ENCODE results near the gene SLC29A1. TPM values are rescaled to one million over a fixed set of nuclear protein-coding genes. Genes with fewer than 3 reads are reported as not detected.

Gene SLC29A1
- total RNA-seq, 2 experiments from 2014 or later, result 47.6 to 50.0 TPM

DNA sequence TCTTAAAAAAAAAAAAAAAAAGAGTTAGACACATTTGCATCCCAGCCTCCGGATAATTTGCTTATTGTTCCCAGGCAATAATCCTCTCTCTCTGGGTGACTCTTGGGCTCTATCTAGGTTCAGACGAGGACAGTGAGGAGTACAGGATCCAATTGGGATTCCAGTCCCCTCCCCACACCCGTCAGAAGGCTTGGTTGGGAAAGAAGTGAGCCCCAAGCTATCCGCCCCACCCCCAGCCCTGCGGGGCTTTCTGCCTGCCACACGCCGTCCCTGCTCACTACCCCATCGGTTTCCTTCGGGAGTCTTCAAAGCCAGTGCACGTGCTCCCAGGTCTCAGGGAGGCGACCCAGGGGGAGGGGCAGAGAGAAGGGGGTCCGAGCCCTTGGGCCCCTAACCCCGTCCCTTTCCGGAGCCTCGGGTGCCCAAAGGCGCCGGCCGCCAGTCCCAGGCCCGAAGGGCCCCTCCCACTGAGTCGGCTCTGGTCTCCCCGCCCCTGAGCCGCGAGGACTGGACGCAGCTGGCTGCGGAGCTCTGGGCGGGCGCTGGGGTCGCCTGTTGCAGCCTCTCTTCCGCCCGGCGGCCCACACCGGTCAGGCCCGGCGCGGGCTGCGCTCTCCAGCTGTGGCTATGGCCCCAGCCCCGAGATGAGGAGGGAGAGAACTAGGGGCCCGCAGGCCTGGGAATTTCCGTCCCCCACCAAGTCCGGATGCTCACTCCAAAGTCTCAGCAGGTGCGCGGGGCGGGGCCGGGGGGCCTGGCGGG is 4.2 kb upstream of the SLC29A1 start:
- Mint-ChIP-seq H3K27ac (no peak overlapping the region), H3K4me1 (ENCODE audit: low read depth) (peaks cover 23% of the 10 kb centered on the region), H3K9me3 (no peaks in the 10 kb centered on the region), H3K4me3 (no peak overlapping the region), H3K36me3 (no peaks in the 10 kb centered on the region), H3K27me3 (peaks cover 9% of the 10 kb centered on the region)
- ChIA-PET CTCF (interaction anchor here (0.8 kb wide), 1 partner anchor 15 kb away, joined by 4 read pairs; no protein-coding TSS in a partner anchor), POLR2A (interaction anchor here (0.9 kb wide), 1 partner anchor 47 kb away, joined by 3 read pairs; no protein-coding TSS in a partner anchor)
- DNase-seq, result peak; percentile 46
- intact Hi-C loops (cut with micrococcal nuclease), result no loop called here

DNA sequence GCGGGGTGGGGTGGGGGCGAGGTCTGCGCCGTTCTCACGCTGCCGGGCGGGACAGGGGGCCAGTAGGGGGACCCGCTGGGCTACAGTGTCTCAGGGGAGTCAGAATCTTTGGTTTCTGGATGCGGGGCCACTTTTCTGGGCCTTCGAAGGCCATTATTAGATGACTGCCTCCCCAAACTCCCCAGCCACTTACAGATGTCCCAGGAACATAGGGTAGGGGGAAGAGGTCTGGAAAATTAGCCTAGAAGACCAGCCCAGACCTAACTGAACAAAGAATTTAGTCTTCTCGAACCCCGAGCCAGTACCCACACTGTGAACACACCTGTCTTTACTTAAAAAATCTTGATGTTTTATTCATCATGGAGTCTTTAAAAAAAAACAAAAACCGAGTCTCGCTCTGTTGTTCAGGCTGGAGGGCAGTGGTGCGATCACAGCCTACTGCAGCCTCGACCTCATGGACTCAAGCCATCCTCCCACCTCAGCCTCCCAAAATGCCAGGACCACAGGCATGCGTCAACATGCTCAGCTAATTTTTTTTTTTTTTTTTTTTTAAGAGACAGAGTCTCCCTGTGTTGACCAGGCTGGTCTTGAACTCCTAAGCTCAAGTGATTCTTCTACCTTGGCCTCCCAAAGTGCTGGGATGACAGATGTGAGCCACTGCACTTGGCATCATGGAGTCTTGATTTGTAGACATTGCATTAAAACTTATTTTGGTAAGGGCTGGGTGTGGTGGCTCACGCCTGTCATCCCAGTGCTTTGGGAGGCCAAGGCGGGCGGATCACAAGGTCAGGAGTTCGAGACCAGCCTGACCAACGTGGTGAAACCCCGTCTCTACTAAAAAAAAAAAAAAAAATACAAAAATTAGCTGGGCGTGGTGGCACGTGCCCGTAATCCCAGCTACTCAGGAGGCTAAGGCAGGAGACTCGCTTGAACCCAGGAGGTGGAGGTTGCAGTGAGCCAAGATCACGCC is 3.3 kb upstream of the SLC29A1 start:
- H3K4me1 Mint-ChIP-seq (ENCODE audit: low read depth), result peaks cover 31% of the 10 kb centered on the region
- no peak overlapping the region for H3K27ac Mint-ChIP-seq
- peaks cover 4% of the 10 kb centered on the region for H3K36me3 Mint-ChIP-seq
- no peak for DNase-seq
- peaks cover 9% of the 10 kb centered on the region for H3K27me3 Mint-ChIP-seq
- ChIA-PET CTCF (interaction anchor here (0.6 to 1.0 kb wide), 3 partner anchors 15 to 209 kb away, joined by 3 to 4 read pairs (median 3); no protein-coding TSS in a partner anchor), POLR2A (interaction anchor here (0.6 to 0.9 kb wide), 2 partner anchors 47 to 291 kb away, joined by 3 read pairs; no protein-coding TSS in a partner anchor)
- H3K9me3 Mint-ChIP-seq, result no peaks in the 10 kb centered on the region
- intact Hi-C loops (cut with micrococcal nuclease), result loop anchor here (5.0 kb wide), 2 partner anchors 48 to 93 kb away; partner anchors contain the start of genes MRPL14 and TMEM63B
- peak overlapping the region; percentile 12 for H3K4me3 Mint-ChIP-seq

DNA sequence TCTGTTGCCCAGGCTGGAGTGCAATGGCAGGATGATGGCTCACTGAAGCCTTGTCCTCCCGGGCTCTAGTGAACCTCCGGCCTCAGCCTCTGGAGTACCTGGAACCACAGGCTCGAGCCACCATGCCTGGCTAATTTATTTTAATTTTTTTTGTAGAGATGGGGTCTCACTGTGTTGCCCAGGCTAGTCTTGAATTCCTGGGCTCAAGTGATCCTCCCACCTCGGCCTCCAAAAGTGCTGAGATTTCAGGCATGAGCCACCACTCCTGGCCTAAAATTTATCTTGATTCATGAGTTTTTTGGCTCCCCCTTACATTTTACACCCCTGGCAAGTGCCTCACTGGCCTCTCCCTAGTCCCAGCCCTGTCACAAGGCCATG is 2.5 kb upstream of the SLC29A1 start:
- Mint-ChIP-seq H3K27me3 (peaks cover 9% of the 10 kb centered on the region), H3K36me3 (peaks cover 4% of the 10 kb centered on the region), H3K27ac (no peak overlapping the region), H3K4me3 (no peak overlapping the region), H3K4me1 (ENCODE audit: low read depth) (peaks cover 34% of the 10 kb centered on the region), H3K9me3 (no peaks in the 10 kb centered on the region)
- no peak for DNase-seq
- POLR2A ChIA-PET, result interaction anchor here (1.2 to 5.1 kb wide), 2 partner anchors 26 to 36 kb away, joined by 4 to 93 read pairs; partner anchors contain the start of genes HSP90AB1 and SLC35B2
- intact Hi-C loops (cut with micrococcal nuclease), result loop anchor here (1.0 to 5.0 kb wide), 4 partner anchors 32 to 94 kb away; partner anchors contain the start of genes MRPL14, SLC35B2 and TMEM63B
- CTCF ChIA-PET, result interaction anchor here (0.7 to 2.0 kb wide), 11 partner anchors 9 to 117 kb away, joined by 3 to 13 read pairs (median 4); partner anchors contain the start of genes HSP90AB1 and SLC35B2

DNA sequence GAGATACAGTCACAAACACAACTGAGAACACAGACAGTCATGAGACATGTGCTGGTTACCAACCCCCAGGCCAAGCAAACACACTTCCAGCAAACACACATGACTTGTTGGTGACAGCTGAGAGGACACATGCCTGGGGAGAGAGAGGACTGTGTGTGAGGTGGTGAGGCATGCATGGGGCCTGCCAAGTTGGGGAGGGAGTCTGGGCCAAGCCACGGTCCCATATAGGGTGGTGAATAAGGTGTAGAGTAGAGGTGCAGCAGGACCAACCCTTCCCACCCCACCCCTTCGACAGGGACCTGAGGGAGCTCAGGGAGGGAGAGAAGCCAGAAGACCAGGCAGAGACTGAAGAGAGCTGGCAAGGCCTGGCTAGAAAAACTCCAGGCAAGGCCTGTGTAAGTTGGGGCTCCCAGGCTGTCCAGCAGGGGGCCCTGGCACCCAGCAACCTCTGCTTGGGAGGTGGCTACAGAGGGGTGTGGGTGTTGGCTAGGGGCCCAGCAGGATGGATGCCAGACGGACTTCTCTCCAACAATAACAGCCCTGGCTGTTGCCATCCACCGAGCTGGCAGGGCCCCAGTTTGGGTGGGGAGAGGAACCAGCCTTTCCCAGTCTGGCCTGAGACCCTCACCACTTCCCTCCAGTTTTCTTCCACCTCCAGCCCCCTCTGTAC is 2.0 kb upstream of the SLC29A1 start:
- Mint-ChIP-seq H3K36me3 (peaks cover 4% of the 10 kb centered on the region), H3K27ac (no peak overlapping the region), H3K4me3 (no peak overlapping the region), H3K27me3 (peaks cover 9% of the 10 kb centered on the region), H3K9me3 (no peaks in the 10 kb centered on the region), H3K4me1 (ENCODE audit: low read depth) (peaks cover 34% of the 10 kb centered on the region)
- peak; percentile 88 for DNase-seq
- intact Hi-C loops (cut with micrococcal nuclease), result loop anchor here (1.0 to 5.0 kb wide), 4 partner anchors 32 to 94 kb away; partner anchors contain the start of genes MRPL14, SLC35B2 and TMEM63B
- POLR2A ChIA-PET, result interaction anchor here (1.2 to 5.1 kb wide), 2 partner anchors 26 to 36 kb away, joined by 4 to 93 read pairs; partner anchors contain the start of genes HSP90AB1 and SLC35B2
- CTCF ChIA-PET, result interaction anchor here (0.7 to 2.7 kb wide), 14 partner anchors 9 to 117 kb away, joined by 3 to 13 read pairs (median 4); partner anchors contain the start of genes HSP90AB1 and SLC35B2

DNA sequence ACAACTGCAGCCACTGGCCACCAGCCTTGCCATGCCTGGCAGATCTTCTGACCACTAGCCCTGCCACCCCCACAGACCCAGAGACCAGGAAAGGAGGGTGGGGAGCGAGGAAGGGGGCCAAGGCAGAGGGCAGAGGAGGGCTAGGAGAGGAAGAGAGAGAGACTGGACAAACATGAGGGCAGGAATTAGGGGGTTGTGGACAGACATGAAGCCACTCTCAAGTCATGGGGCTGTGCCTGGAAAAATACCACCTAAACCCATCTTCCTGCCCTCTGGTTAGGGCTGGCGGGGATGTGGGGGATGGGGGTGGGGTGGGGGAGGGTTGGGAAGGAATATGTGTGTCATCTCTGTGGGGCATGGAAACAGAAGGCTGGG is 1.4 kb upstream of the SLC29A1 start:
- H3K4me1 Mint-ChIP-seq (ENCODE audit: low read depth), result peaks cover 34% of the 10 kb centered on the region
- POLR2A ChIA-PET, result interaction anchor here (0.6 to 5.1 kb wide), 3 partner anchors 25 to 42 kb away, joined by 4 to 93 read pairs (median 5); partner anchors contain the start of genes HSP90AB1 and SLC35B2
- no peak overlapping the region for H3K27ac Mint-ChIP-seq
- H3K4me3 Mint-ChIP-seq, result no peak overlapping the region
- peaks cover 9% of the 10 kb centered on the region for H3K27me3 Mint-ChIP-seq
- intact Hi-C loops (cut with micrococcal nuclease), result loop anchor here (1.0 to 5.0 kb wide), 5 partner anchors 31 to 95 kb away; partner anchors contain the start of genes MRPL14, NFKBIE, SLC35B2 and TMEM63B
- DNase-seq, result peak; percentile 22
- H3K9me3 Mint-ChIP-seq, result no peaks in the 10 kb centered on the region
- CTCF ChIA-PET, result interaction anchor here (0.7 to 4.0 kb wide), 15 partner anchors 10 to 116 kb away, joined by 3 to 29 read pairs (median 4); partner anchors contain the start of genes HSP90AB1 and SLC35B2
- H3K36me3 Mint-ChIP-seq, result peaks cover 4% of the 10 kb centered on the region

DNA sequence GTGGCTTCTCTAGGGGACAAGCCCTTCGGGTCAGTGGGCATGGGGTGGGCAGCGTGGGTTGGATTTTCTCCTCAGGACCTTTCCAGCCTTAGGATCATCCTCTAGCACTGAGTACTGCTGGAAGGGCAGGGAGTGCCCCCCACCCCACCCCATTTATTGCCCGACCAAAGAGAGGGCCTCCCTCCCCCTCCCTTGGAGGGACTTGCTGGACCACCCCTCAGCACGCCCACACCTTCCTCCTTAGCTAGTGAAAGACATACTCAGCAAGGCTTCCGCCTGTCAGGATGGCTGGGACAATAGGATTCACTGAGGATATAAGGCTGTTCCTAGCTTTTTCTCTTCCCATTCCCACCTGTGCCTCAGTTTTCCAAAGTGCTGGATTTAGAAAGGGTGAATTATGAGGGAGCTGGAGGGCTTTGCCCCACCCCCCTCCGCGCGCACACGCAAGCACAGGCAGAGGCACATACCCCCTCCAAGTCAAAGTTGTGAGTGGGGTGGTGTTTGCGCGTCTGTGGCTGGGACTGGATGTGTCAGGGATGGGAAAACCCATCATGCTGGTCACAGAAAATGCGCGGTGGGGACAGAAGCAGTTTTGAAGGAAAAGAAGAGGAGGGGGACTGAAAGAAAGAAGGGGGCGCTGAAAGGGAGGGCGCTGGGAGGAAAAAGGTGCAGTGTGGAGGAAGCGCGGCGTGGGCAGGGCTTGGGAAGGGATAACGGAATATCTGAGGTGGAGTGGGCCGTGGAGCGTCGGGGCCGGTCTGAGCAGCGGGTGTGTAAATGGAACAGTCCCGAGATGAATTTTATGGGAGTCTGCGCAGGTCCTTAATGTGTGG is 693 bp upstream of the SLC29A1 start:
- DNase-seq, result peak; percentile 34
- Mint-ChIP-seq H3K36me3 (peaks cover 7% of the 10 kb centered on the region), H3K4me1 (ENCODE audit: low read depth) (peaks cover 34% of the 10 kb centered on the region), H3K4me3 (peak overlapping the region; percentile 66), H3K9me3 (no peaks in the 10 kb centered on the region), H3K27me3 (peaks cover 9% of the 10 kb centered on the region), H3K27ac (peak overlapping the region; percentile 29)
- POLR2A ChIA-PET, result interaction anchor here (0.6 to 5.1 kb wide), 5 partner anchors 12 to 42 kb away, joined by 3 to 93 read pairs (median 5); partner anchors contain the start of genes HSP90AB1 and SLC35B2
- CTCF ChIA-PET, result interaction anchor here (0.6 to 4.0 kb wide), 14 partner anchors 12 to 90 kb away, joined by 3 to 31 read pairs (median 4); partner anchors contain the start of genes AARS2 and SLC35B2
- intact Hi-C loops (cut with micrococcal nuclease), result loop anchor here (2.0 to 5.0 kb wide), 3 partner anchors 42 to 95 kb away; partner anchors contain the start of genes MRPL14, NFKBIE and TMEM63B

DNA sequence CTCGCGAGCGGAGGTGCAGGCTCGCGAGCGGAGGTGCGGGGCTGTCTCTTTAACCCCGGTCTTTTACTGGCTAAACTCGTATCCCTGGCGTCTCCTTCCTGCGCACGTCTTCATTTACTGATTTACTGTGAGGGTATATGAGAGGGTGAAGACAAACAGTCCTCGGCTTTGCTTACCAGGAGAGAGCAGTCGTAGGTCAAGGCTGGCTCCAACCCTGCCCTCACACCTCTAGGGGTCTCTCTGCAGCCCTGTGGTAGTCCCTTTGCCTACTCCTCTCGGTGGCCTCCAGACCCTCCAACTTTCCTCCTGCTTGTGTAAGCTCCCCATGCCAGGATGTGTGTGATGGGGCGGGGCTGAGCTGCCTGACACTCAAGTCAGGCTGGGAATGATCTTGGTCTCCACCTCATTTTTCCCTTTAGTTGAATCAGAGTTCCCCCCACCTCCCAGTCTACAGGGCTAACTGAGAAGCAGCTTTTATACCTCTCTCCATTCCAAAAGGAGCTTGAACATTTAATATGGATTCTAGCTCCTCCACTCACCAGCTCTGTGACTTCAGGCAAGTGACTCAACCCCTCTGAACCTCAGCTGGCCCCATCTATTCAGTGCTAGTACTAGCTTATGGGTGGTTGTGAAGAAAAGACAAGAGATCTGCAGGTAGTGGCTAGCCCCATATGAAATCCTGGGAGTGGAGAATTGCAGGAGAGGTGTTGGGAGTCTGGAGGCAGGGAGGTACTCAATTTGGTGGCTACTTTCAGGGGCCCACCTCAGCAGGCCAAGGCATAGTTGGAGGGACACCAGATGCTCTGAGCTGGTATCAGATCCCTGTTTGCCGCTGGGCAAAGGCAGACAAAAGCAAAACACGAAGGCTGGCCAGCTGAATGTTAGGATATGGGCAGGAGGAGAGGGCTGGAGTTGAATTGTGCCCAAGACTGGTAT is 902 bp downstream of the SLC29A1 start:
- ChIA-PET POLR2A (interaction anchor here (1.0 to 5.1 kb wide), 6 partner anchors 11 to 38 kb away, joined by 4 to 93 read pairs (median 9); partner anchors contain the start of genes HSP90AB1 and SLC35B2), CTCF (interaction anchor here (0.6 to 4.0 kb wide), 21 partner anchors 9 to 159 kb away, joined by 3 to 31 read pairs (median 4); partner anchors contain the start of genes AARS2, HSP90AB1, SLC35B2 and TMEM151B)
- Mint-ChIP-seq H3K27ac (peak overlapping the region; percentile 64), H3K36me3 (peaks cover 21% of the 10 kb centered on the region), H3K4me3 (peak overlapping the region; percentile 88), H3K27me3 (no peaks in the 10 kb centered on the region), H3K4me1 (ENCODE audit: low read depth) (peaks cover 31% of the 10 kb centered on the region), H3K9me3 (no peaks in the 10 kb centered on the region)
- DNase-seq, result peak; percentile 41
- intact Hi-C loops (cut with micrococcal nuclease), result loop anchor here (1.0 to 5.0 kb wide), 4 partner anchors 13 to 97 kb away; partner anchors contain the start of genes MRPL14 and TMEM63B

DNA sequence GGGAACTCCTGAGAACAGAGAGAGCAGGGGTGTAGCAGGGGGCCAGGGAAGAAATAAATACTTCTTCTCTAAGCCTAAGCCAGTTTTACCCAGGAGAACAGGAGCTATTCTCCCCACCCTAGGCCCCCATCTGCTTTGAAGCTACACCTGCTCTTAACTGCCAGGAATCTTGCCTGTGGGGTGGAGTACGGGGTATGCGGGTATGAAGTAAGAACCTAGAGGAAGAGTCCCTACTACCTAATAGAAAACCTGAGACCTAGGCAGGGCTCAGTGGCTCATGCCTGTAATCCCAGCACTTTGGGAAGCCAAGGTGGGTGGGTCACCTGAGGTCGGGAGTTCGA is 1.5 kb downstream of the SLC29A1 start:
- H3K27ac Mint-ChIP-seq, result no peak overlapping the region

More for the DNA sequence above, 1.5 kb downstream of the SLC29A1 start:
- ChIA-PET POLR2A (interaction anchor here (1.2 to 5.1 kb wide), 5 partner anchors 10 to 32 kb away, joined by 6 to 93 read pairs (median 12); partner anchors contain the start of genes HSP90AB1 and SLC35B2), CTCF (interaction anchor here (0.9 to 4.0 kb wide), 17 partner anchors 8 to 113 kb away, joined by 3 to 31 read pairs (median 4); partner anchors contain the start of genes AARS2, HSP90AB1, SLC35B2 and TMEM151B)
- H3K36me3 Mint-ChIP-seq, result peaks cover 25% of the 10 kb centered on the region
- DNase-seq, result no peak
- no peaks in the 10 kb centered on the region for H3K9me3 Mint-ChIP-seq
- H3K4me1 Mint-ChIP-seq (ENCODE audit: low read depth), result peaks cover 31% of the 10 kb centered on the region
- H3K27me3 Mint-ChIP-seq, result no peaks in the 10 kb centered on the region
- intact Hi-C loops (cut with micrococcal nuclease), result loop anchor here (1.0 to 5.0 kb wide), 4 partner anchors 12 to 98 kb away; partner anchors contain the start of genes MRPL14 and TMEM63B
- H3K4me3 Mint-ChIP-seq, result peak overlapping the region; percentile 88
